ENCODE measurements around the gene TBK1.
A peak's percentile ranks its signal among the peaks of the same experiment; 100 is the strongest.

The TBK1 gene

GRCh38 chr12:64451687-64452558, at the start of gene TBK1:
TSS of gene TBK1 (plus strand) at chr12:64452120. CDS start at chr12:64455871, 3,751 bp downstream.
- peak; percentile 90 for DNase-seq (ENCODE audit: low spot score)

- DNase-seq (ENCODE audit: low spot score): no peak
These were observed 49.7 kb upstream of the TBK1 start for GRCh38 chr12:64402181-64402580.

- DNase-seq (ENCODE audit: low spot score): peak; percentile 98
These were observed 48.0 kb upstream of the TBK1 start, which contains the start of gene XPOT for GRCh38 chr12:64403707-64404469. TSS of gene XPOT (plus strand) at chr12:64404392. CDS start at chr12:64410036, 5,644 bp downstream.

- peak; percentile 84 for DNase-seq (ENCODE audit: low spot score)
These were observed 47.3 kb upstream of the TBK1 start for GRCh38 chr12:64404470-64405256.

GRCh38 chr12:64407342-64408223, 44.3 kb upstream of the TBK1 start:
- DNase-seq (ENCODE audit: low spot score): peak; percentile 18

GRCh38 chr12:64411427-64411826, 40.5 kb upstream of the TBK1 start:
- DNase-seq (ENCODE audit: low spot score): no peak

GRCh38 chr12:64412459-64412858, 39.5 kb upstream of the TBK1 start:
- DNase-seq (ENCODE audit: low spot score): no peak

GRCh38 chr12:64413884-64414283, 38.0 kb upstream of the TBK1 start:
- no peak for DNase-seq (ENCODE audit: low spot score)

GRCh38 chr12:64418209-64418608, 33.7 kb upstream of the TBK1 start:
- DNase-seq (ENCODE audit: low spot score): no peak

GRCh38 chr12:64419696-64420095, 32.2 kb upstream of the TBK1 start:
- no peak for DNase-seq (ENCODE audit: low spot score)

GRCh38 chr12:64427988-64428387, 23.9 kb upstream of the TBK1 start:
- no peak for DNase-seq (ENCODE audit: low spot score)

GRCh38 chr12:64428956-64429355, 23.0 kb upstream of the TBK1 start:
- no peak for DNase-seq (ENCODE audit: low spot score)

- DNase-seq (ENCODE audit: low spot score): no peak
These were observed 21.0 kb upstream of the TBK1 start for GRCh38 chr12:64430886-64431285.

GRCh38 chr12:64431791-64432190, 20.1 kb upstream of the TBK1 start:
- no peak for DNase-seq (ENCODE audit: low spot score)

GRCh38 chr12:64433915-64434314, 18.0 kb upstream of the TBK1 start:
- DNase-seq (ENCODE audit: low spot score): no peak

GRCh38 chr12:64440100-64440499, 11.8 kb upstream of the TBK1 start:
- no peak for DNase-seq (ENCODE audit: low spot score)

GRCh38 chr12:64445490-64445889, 6.4 kb upstream of the TBK1 start:
- DNase-seq (ENCODE audit: low spot score): no peak

- no peak for DNase-seq (ENCODE audit: low spot score)
These were observed 5.6 kb upstream of the TBK1 start for GRCh38 chr12:64446295-64446694.

GRCh38 chr12:64450057-64450640, 1.8 kb upstream of the TBK1 start:
- peak; percentile 31 for DNase-seq (ENCODE audit: low spot score)

- DNase-seq (ENCODE audit: low spot score): peak; percentile 64
These were observed 1.0 kb upstream of the TBK1 start for GRCh38 chr12:64450711-64451486.

Data from RKO (cell line).